Fibroblast of pulmonary artery (primary cell): Measurements from ENCODE around the gene SSTR4.

Experiments
- DNase-seq: peaks from one replicate; pipeline ENCODE4 v3.0.0-alpha.2; 2010; ENCODE audit warnings: low read depth
- H3K4me3 ChIP-seq: replicated peaks from 2 replicates; pipeline ENCODE4 v1.5.1; 2011; ENCODE audit warnings: low read depth, mild to moderate bottlenecking, control low read depth, low read length, moderate library complexity
- TF ChIP-seq, protein P1 (sequence below): IDR thresholded peaks from 2 replicates; pipeline ENCODE4 v1.5.1; 2011; ENCODE audit warnings: mild to moderate bottlenecking, control low read depth, low read length, inconsistent platforms; ENCODE audit errors: missing control alignments

Gene SSTR4

GRCh38 chr20:23007886-23008655 is 27.0 kb upstream of the SSTR4 start:
- no peak for DNase-seq
- TF ChIP-seq, protein P1, sequence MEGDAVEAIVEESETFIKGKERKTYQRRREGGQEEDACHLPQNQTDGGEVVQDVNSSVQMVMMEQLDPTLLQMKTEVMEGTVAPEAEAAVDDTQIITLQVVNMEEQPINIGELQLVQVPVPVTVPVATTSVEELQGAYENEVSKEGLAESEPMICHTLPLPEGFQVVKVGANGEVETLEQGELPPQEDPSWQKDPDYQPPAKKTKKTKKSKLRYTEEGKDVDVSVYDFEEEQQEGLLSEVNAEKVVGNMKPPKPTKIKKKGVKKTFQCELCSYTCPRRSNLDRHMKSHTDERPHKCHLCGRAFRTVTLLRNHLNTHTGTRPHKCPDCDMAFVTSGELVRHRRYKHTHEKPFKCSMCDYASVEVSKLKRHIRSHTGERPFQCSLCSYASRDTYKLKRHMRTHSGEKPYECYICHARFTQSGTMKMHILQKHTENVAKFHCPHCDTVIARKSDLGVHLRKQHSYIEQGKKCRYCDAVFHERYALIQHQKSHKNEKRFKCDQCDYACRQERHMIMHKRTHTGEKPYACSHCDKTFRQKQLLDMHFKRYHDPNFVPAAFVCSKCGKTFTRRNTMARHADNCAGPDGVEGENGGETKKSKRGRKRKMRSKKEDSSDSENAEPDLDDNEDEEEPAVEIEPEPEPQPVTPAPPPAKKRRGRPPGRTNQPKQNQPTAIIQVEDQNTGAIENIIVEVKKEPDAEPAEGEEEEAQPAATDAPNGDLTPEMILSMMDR = no peak

DNA sequence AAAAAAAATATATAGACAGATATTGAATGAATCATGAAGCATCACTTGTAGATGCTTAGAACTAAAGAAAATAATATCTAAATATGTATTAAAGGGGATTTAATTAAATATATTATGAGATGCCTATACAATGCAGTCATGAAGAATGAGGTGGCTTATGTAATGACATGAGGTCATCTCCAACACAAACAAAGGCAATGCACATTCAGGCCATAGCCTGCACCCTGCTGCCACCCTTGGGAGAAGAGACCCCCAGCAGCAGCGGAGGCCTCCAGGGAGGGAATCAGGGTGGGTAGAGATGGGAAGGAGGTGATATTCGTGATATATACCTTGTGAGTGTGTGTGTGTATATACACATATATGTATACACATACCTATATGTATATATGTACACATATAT is 26.4 kb upstream of the SSTR4 start:
- TF ChIP-seq, protein P1 = no peak
- no peak overlapping the region for H3K4me3 ChIP-seq
- no peak for DNase-seq

More at GRCh38 chr20:23007886-23008655, 27.0 kb upstream of the SSTR4 start:
- H3K4me3 ChIP-seq = no peak overlapping the region

DNA sequence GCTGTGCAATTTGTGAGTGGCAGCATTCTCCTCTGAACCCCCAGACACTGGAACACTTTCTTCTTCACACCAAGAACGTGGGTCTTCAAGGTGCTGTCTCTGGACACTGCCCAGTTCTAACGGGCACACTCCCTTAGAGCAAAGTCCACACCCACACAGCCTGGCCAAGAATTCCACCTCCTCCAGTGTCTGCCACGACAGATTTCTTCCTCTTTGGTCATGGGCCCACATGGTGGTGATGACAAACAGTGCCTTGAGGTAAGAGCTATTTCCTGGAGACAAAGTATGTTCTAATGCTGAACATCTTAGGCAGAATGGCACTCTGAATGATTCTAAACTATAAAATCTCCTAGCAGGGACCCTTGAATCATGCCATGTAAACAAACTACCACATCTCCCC is 25.5 kb upstream of the SSTR4 start:
- DNase-seq = no peak
- TF ChIP-seq, protein P1 = no peak
- H3K4me3 ChIP-seq = no peak overlapping the region

DNA sequence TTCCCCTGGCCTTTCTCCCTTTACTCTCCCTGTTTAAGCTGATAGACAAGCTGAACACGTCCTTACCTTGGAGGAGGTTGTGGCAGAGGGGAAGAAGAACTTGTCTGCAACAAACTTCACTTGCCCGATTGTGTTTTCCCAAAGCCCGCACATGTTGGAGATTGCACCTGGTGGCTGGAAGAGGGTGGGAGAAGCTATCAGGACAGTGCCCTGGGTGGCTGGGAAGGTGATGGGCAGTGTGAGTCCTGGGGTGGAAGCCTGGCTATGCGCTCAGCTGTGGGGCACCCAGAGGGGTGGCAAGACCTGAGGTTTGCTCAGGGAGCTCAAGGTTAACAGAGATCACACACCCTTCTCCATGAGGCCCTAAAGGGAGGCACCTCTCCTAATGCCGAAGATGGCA is 25.0 kb upstream of the SSTR4 start:
- H3K4me3 ChIP-seq = no peak overlapping the region
- DNase-seq = no peak
- TF ChIP-seq, protein P1 = no peak

DNA sequence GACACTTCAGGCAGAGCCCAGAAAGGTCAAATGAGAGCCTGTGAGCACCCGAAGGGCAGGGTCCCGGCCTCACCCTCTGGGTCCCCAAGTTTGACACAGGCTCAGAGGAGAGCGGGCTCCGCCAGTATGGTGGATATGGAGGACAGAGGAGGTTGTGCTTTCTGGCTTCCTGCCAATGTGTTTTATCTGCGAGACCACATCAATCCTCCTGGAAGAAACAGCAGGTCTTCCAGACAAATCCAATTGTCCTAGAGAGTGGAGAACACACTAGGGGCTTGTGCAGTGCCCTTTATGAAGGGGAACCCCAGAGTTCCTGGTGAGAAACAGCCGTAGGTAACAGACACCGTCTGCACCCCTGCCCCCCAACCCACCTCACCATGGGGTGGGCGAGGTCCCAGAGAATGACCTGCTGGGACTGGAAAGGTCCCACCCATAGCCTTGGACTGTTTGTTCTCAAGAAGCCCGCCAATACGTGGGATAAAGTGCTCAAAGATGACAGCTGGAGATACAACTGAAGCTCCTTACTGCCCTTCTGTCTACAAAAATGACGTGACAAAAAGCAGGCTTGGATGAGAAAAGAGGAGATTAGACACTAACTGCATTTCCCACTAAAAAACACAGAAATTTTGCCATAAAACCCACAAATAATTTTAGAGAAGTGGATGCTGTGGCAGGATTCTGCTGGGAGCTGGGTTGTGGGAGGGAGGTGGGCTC is 23.9 kb upstream of the SSTR4 start:
- no peak overlapping the region for H3K4me3 ChIP-seq

GRCh38 chr20:23013429-23013828 is 21.7 kb upstream of the SSTR4 start:
- TF ChIP-seq, protein P1 = no peak
- DNase-seq = no peak
- H3K4me3 ChIP-seq = no peak overlapping the region

More for the DNA sequence above, 23.9 kb upstream of the SSTR4 start:
- TF ChIP-seq, protein P1 = no peak
- no peak for DNase-seq
